MM.1S (cell line): Measurements from ENCODE around the gene ENG.

ENCODE experiments used
- CTCF ChIP-seq: fragments of 300-600 bp; sonication (generic); IDR thresholded peaks from 2 replicates; pipeline ENCODE4 v1.5.1; 2016; ENCODE audit warnings: antibody characterized with exemption, low read length, mixed read lengths
- EZH2 ChIP-seq: fragments of 300-600 bp; sonication (generic); optimal IDR thresholded peaks from 2 replicates; pipeline ENCODE3; 2017; ENCODE audit warnings: low read depth, mild to moderate bottlenecking, antibody characterized with exemption, low read length, mixed read lengths
- EZH2phosphoT487 ChIP-seq: fragments of 300-600 bp; sonication (generic); IDR thresholded peaks from 2 replicates; pipeline ENCODE4 v1.6.1; 2018; ENCODE audit warnings: antibody characterized with exemption, low read length

- TF ChIP-seq EZH2: no peak
- TF ChIP-seq CTCF: no peak
- TF ChIP-seq EZH2phosphoT487: no peak
These were observed 21.7 kb upstream of the ENG start for GRCh38 chr9:127876026-127876763.
